Activated T-helper 1 cell treated with Interleukin-2 at 50 U/mL for 16 hours (primary cell): Measurements from ENCODE around the gene KRTAP15-1.

ENCODE experiments used
- DNase-seq: peaks from one replicate; pipeline ENCODE4 v3.0.0-alpha.2; 2020; ENCODE audit warnings: low read depth

Gene KRTAP15-1

GRCh38 chr21:30439975-30440374 is at the start of gene KRTAP15-1:
TSS of gene KRTAP15-1 (plus strand) at chr21:30440275. CDS start at chr21:30440328, 53 bp downstream.
- no peak for DNase-seq

DNA sequence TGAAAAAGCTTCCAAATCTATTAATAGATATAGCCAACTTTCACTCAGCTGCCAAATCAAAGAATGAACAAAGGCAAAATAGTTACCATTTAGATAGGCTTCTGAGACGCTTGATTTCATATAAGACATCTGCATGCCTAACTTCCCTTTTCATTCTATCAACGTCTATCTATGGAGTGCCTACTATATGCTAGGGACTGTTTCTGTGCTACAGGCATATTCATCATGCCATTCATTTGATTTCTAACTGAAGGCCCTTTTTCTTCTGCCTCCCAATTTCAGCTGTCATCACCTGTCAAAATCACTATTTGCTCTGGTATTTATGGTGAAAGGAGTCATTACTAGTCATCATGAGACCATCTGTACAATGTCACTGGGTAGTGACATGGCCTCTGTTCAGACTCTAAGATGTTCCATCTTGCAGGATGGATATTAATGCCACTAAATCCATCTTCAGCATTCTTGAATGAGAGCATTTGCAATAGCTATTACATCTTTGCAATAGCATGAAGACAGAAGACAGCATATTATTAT is 48.5 kb upstream of the KRTAP15-1 start:
- DNase-seq, result no peak

DNA sequence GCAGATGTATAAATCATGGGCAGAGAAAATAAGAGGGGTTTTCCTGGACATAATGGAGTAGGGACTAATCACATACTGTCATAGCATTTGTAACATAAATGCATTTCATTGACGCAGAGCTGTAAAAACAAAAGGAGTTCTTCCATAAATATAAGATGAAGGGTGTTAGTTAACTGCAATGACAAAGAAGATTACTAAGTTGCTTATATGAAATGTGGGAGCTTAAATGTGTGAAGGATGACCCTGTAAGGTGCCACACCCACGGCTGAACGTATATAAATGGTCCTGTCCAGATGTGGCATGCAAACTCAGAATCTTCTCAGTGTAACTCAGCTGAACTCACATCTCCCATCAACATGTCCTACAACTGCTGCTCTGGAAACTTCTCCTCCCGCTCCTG is 44.3 kb upstream of the KRTAP15-1 start, which contains the start of gene KRTAP13-1:
TSS of gene KRTAP13-1 (plus strand) at position 301 of the 400 bp plus-strand sequence. CDS start at position 357, 56 bp downstream.
- DNase-seq, result no peak

- DNase-seq, result no peak
Measured at GRCh38 chr21:30408782-30409494, 31.1 kb upstream of the KRTAP15-1 start.

- no peak for DNase-seq
Measured at GRCh38 chr21:30415993-30416392, 24.1 kb upstream of the KRTAP15-1 start.

- DNase-seq, result no peak
Measured at GRCh38 chr21:30425826-30426225, 14.2 kb upstream of the KRTAP15-1 start, which contains the start of gene KRTAP13-3. TSS of gene KRTAP13-3 (minus strand) at chr21:30425926. CDS start at chr21:30425912, 14 bp downstream.

GRCh38 chr21:30426731-30427130 is 13.3 kb upstream of the KRTAP15-1 start:
- no peak for DNase-seq

DNA sequence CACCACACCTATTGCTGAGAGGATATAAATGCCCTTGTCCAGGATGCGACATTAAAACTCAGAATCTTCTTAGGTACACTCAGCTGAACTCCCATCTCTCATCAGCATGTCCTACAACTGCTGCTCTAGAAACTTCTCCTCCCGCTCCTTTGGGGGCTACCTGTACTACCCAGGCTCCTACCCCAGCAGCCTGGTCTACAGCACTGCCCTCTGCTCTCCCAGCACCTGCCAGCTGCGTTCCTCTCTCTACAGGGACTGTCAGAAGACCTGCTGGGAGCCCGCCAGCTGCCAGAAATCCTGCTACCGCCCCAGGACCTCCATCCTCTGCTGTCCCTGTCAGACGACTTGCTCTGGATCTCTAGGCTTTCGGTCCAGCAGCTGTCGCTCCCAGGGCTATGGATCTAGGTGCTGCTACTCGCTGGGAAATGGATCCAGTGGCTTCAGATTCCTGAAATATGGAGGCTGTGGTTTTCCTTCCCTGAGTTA is 9.9 kb upstream of the KRTAP15-1 start, which contains the start of gene KRTAP13-4:
TSS of gene KRTAP13-4 (plus strand) at position 51 of the 486 bp plus-strand sequence. CDS start at position 107, 56 bp downstream.
- no peak for DNase-seq

GRCh38 chr21:30434033-30434631 is 5.9 kb upstream of the KRTAP15-1 start:
- DNase-seq, result no peak

DNA sequence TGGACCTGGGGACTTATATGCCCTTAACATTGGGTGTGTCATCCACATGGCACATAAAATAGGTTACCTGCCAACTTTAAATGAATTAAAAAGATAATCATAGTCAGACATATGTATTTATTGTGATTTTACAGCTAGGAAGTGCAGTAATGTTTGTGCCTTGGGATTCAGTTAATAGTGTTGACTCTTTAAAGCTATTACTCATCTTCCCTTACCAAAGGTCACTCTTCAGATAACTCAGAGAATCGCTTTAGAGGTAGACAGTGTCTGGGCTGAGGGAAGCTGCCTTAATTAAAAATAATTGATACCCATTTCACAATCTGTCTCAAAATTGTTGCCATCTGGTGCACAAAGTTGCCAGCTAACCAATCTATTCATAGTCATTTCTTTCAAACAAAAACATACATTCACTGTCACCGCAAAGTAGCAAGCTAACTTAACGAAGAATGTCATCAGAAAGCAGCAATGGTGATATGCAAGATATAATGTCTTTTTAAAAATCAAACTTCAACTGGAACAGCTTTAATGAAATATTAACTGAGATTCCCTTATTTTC is 3.0 kb upstream of the KRTAP15-1 start:
- DNase-seq, result no peak

DNA sequence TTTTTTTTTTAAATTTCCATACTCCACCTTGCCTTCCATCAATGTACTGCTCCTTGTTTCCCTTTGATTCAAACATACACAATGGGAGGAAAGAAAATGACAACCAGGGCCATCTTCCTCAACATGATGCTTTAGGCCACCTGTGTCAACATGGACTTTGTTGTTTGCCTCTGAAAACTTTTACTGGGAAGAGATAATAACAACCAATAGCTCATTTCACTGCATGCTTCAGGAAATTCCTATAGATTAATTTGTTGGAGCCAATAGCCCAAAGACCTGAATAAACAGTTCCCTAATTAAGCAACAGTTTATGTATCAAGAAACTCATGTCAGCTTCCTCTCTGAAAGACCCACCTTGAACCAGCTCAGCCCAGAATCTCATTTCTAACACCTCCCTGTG is 3.2 kb downstream of the KRTAP15-1 start:
- DNase-seq, result no peak

- no peak for DNase-seq
Measured at GRCh38 chr21:30444204-30444603, 4.1 kb downstream of the KRTAP15-1 start.

DNA sequence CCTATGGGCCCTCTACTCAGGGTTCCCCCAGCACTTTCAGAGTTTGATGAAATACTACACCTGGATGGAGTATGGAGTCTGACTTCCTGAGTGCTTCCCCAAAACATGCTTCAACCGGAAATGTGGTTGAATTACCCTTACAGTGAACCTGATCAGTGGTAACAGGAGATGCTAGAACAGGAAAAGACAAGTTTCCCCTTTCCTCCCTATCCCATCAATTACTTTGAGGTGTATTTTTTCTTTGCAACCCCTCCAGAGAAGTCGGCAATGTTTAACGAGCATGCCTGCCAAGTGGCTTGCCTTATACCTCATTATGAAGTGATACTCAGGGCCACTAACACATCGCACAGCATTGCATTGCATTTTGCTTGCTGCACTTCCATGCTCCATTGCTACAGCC is 7.0 kb downstream of the KRTAP15-1 start:
- DNase-seq, result no peak

- no peak for DNase-seq
Measured at GRCh38 chr21:30448514-30448913, 8.4 kb downstream of the KRTAP15-1 start.

- DNase-seq, result no peak
Measured at GRCh38 chr21:30463713-30464112, 23.6 kb downstream of the KRTAP15-1 start.

GRCh38 chr21:30468900-30469714 is 29.0 kb downstream of the KRTAP15-1 start:
- DNase-seq, result no peak

- DNase-seq, result no peak
Measured at GRCh38 chr21:30478004-30478403, 37.9 kb downstream of the KRTAP15-1 start.

DNA sequence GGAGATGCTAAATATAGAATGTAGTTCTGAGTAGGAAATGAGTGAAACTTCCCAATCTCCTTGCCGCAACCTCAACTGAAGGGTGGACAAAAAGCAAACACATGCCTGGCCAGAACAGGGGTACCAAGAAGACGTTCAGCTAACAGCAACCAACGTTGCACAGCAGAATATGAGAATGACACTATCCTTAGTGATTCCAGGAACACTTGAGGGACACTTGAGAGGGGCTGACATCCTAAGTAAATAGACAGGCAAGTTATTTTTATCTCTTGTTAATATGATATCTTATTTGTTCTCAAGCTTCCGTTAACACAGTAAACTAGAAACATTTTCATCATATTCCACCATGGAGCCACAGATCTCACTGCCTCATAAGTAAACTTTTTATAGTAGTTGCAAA is 39.2 kb downstream of the KRTAP15-1 start:
- no peak for DNase-seq

- DNase-seq, result no peak
Measured at GRCh38 chr21:30480145-30480544, 40.1 kb downstream of the KRTAP15-1 start, which contains the start of gene KRTAP19-1. TSS of gene KRTAP19-1 (minus strand) at chr21:30480367. CDS start at chr21:30480317, 50 bp downstream.

DNA sequence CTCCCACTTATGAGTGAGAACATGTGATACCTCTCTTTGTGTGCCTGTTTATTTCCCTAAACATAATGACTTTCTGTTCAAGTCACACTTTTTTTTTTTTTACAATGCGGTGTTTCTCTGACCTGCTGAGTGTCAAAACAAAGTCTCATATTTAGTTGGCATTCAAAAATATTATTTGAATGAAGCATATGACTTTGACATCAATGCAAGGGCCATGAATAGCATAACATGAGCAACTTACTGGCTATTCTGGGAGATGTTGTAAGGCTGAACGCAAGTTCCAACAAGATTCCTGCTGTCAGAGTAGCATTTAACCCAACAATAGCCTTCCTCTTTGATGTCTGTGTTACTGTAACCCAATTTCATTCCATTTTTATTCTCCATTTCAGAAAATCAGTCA is 42.1 kb downstream of the KRTAP15-1 start:
- no peak for DNase-seq

DNA sequence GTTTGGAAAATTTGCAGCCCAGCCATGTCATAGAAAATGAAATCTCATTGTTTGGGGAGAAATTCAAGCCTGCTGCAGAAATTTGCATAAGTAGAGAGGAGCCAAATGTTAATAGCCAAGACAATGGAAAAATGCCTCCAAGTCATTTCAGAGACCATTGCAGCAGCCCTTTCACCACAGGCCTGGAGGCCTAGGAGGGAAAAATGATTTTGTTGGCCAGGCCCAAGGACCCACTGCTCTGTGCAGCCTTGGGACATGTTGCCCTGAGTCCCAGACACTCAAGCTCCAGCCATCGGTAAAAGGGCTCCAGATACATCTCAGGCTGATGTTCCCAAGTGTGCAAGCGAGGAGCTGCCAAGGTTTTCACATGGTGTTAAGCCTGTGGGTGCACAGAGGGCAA is 46.1 kb downstream of the KRTAP15-1 start:
- no peak for DNase-seq

DNA sequence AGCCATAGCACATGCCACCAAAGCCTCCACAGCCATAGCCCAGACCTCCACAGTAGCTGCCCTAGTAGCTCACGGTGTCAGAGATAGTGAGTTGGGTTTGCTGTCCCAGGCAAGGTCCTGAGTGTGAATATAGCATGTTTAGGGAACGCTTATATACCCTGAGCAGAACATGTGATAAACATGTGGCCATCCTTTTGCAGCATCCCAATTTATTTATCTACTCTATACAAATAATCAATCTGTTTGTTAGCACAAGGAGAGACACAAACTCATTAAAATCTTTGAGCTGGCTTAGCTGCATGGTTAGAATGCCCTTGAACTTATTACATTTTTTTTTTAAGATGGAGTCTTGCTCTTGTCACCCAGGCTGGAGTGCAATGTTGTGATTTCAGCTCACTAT is 47.3 kb downstream of the KRTAP15-1 start, which contains the start of gene KRTAP19-2:
TSS of gene KRTAP19-2 (minus strand) at position 101 of the 400 bp plus-strand sequence. CDS start at position 13, 88 bp downstream.
- DNase-seq, result no peak
